PC-3 (cell line): ENCODE data around the gene CDH13. TPM values are rescaled to one million over a fixed set of nuclear protein-coding genes. Genes with fewer than 3 reads are reported as not detected.

Experiments used
- ATAC-seq: fragments of 200-7000 bp; cut with Tn5 transposase; 2 replicates; pipeline ENCODE4 v1.9.1; 2020; ENCODE audit warnings: mild to moderate bottlenecking, moderate library complexity
- BruUV-seq: library from RNA; stranded (reverse); fragments of 400-500 nt; replicated peaks from 2 replicates; lab custom pipeline; 2021; lab: Mats Ljungman, UMichigan
- CTCF ChIA-PET: fragments of 300-600 bp; sonication (Branson Sonifier 250); formaldehyde crosslinking; loops from one replicate; lab custom pipeline; 2022; ENCODE audit warnings: antibody characterized with exemption; lab: Charles Lee
- POLR2A ChIA-PET: fragments of 300-600 bp; sonication (Branson Sonifier 250); formaldehyde crosslinking; loops from one replicate; lab custom pipeline; 2022; ENCODE audit warnings: antibody characterized with exemption; ENCODE audit not compliant: unreplicated experiment; lab: Charles Lee
- DNase-seq: peaks from one replicate; pipeline ENCODE4 v3.0.0-alpha.2; 2015
- H2AFZ ChIP-seq: fragments of 300-600 bp; sonication (generic); 2 replicates; pipeline ENCODE4 v1.6.0; 2016; ENCODE audit warnings: antibody characterized with exemption, low read length
- H3F3A ChIP-seq: fragments of 300-600 bp; sonication (generic); one replicate; pipeline ENCODE4 v1.6.0; 2017; ENCODE audit warnings: antibody characterized with exemption, low read length, control low read depth, mild to moderate bottlenecking; ENCODE audit not compliant: unreplicated experiment
- H3K27ac ChIP-seq: fragments of 300-600 bp; sonication (generic); 2 replicates; pipeline ENCODE4 v1.5.1; 2016; ENCODE audit warnings: mild to moderate bottlenecking, low read length
- H3K27me3 ChIP-seq: fragments of 300-600 bp; sonication (generic); 2 replicates; pipeline ENCODE4 v1.6.1; 2016; ENCODE audit warnings: low read length, mixed read lengths
- H3K36me3 ChIP-seq: fragments of 300-600 bp; sonication (generic); 2 replicates; pipeline ENCODE4 v1.6.1; 2016; ENCODE audit warnings: low read depth, mixed run types, low read length, mixed read lengths
- H3K4me1 ChIP-seq: fragments of 300-600 bp; sonication (generic); 2 replicates; pipeline ENCODE4 v1.5.1; 2016; ENCODE audit warnings: low read length; ENCODE audit not compliant: insufficient read depth
- H3K4me2 ChIP-seq: fragments of 300-600 bp; sonication (generic); 2 replicates; pipeline ENCODE4 v1.6.0; 2016; ENCODE audit warnings: low read length
- H3K4me3 ChIP-seq: fragments of 300-600 bp; sonication (generic); 2 replicates; pipeline ENCODE4 v1.5.1; 2016; ENCODE audit warnings: mild to moderate bottlenecking, low read length, mixed read lengths
- H3K79me2 ChIP-seq: fragments of 300-600 bp; sonication (generic); 2 replicates; pipeline ENCODE4 v1.6.1; 2017; ENCODE audit warnings: low read length, mixed read lengths
- H3K9ac ChIP-seq: fragments of 300-600 bp; sonication (generic); 2 replicates; pipeline ENCODE4 v1.6.0; 2016; ENCODE audit warnings: mild to moderate bottlenecking, low read length
- H3K9me2 ChIP-seq: fragments of 300-600 bp; sonication (generic); replicated peaks from 2 replicates; pipeline ENCODE4 v1.6.1; 2016; ENCODE audit warnings: mixed run types, low read length, mixed read lengths
- H3K9me3 ChIP-seq: fragments of 300-600 bp; sonication (generic); 2 replicates; pipeline ENCODE4 v1.6.1; 2016; ENCODE audit warnings: low read length, mixed read lengths
- H4K20me1 ChIP-seq: fragments of 300-600 bp; sonication (generic); 2 replicates; pipeline ENCODE4 v1.6.1; 2016; ENCODE audit warnings: low read length, mixed read lengths
- CTCF ChIP-seq: fragments of 300-600 bp; sonication (generic); conservative IDR thresholded peaks from 2 replicates; pipeline ENCODE4 v1.5.1; 2017; ENCODE audit warnings: antibody characterized with exemption, low read depth, mild to moderate bottlenecking, low read length
- EZH2 ChIP-seq: fragments of 300-600 bp; sonication (generic); IDR thresholded peaks from one replicate; pipeline ENCODE4 v1.6.1; 2017; ENCODE audit warnings: antibody characterized with exemption, mild to moderate bottlenecking, low read length; ENCODE audit not compliant: unreplicated experiment
- EZH2phosphoT487 ChIP-seq: fragments of 300-600 bp; sonication (generic); IDR thresholded peaks from 2 replicates; pipeline ENCODE4 v1.6.1; 2018; ENCODE audit warnings: mild to moderate bottlenecking, antibody characterized with exemption, low read length, borderline replicate concordance
- intact Hi-C: fragments of 100-400 bp; cut with micrococcal nuclease; formaldehyde crosslinking; loops from 2 replicates; pipeline ENCODE4 v1.9.0; 2023
- total RNA-seq: library from RNA; depleted of rRNA; stranded (reverse); fragments of >200 nt; gene quantifications from 2 replicates; pipeline ENCODE4 v1.2.3, GENCODE V29; 2014

The CDH13 gene
- total RNA-seq, 1 experiment from 2014 or later, result 0.36 TPM

- no TSS peak for BruUV-seq
Observed at GRCh38 chr16:83552930-83553329, 926.2 kb downstream of the CDH13 start.

GRCh38 chr16:83554096-83554495 lies 927.3 kb downstream of the CDH13 start:
- Histone ChIP-seq H3K36me3 (no peaks in the 10 kb centered on the region), H3K9me3 (no peaks in the 10 kb centered on the region), H3K27me3 (no peaks in the 10 kb centered on the region), H3K4me2 (no peak overlapping the region), H3K9ac (no peak overlapping the region), H2AFZ (no peak overlapping the region), H3K4me3 (no peak overlapping the region), H3K27ac (no peak overlapping the region), H3K4me1 (no peaks in the 10 kb centered on the region), H3K79me2 (no peaks in the 10 kb centered on the region), H3K9me2 (no peaks in the 10 kb centered on the region), H4K20me1 (no peaks in the 10 kb centered on the region), H3F3A (no peaks in the 10 kb centered on the region)
- DNase-seq (no peak), ATAC-seq (no peak)
- ChIA-PET CTCF (no interaction called here), POLR2A (no interaction called here)
- no peak for TF ChIP-seq EZH2
- no peak for TF ChIP-seq EZH2phosphoT487
- intact Hi-C loops, result no loop called here
- BruUV-seq, result no TSS peak

More at GRCh38 chr16:83552930-83553329, 926.2 kb downstream of the CDH13 start:
- Histone ChIP-seq H3K4me3 (no peak overlapping the region), H3F3A (no peaks in the 10 kb centered on the region), H3K4me1 (no peaks in the 10 kb centered on the region), H3K9me3 (no peaks in the 10 kb centered on the region), H3K9me2 (no peaks in the 10 kb centered on the region), H4K20me1 (no peaks in the 10 kb centered on the region), H3K36me3 (no peaks in the 10 kb centered on the region), H3K27ac (no peak overlapping the region), H3K27me3 (no peaks in the 10 kb centered on the region), H3K4me2 (no peak overlapping the region), H2AFZ (no peak overlapping the region), H3K9ac (no peak overlapping the region), H3K79me2 (no peaks in the 10 kb centered on the region)
- DNase-seq, result no peak
- CTCF ChIA-PET, result no interaction called here
- POLR2A ChIA-PET, result no interaction called here
- ATAC-seq, result no peak
- intact Hi-C loops, result no loop called here
- TF ChIP-seq CTCF (no peak), EZH2phosphoT487 (no peak), EZH2 (no peak)

GRCh38 chr16:83554540-83554939 lies 927.8 kb downstream of the CDH13 start:
- Histone ChIP-seq H3K9ac (no peak overlapping the region), H3K4me2 (no peak overlapping the region), H3K36me3 (no peaks in the 10 kb centered on the region), H3K79me2 (no peaks in the 10 kb centered on the region), H2AFZ (no peak overlapping the region), H3K4me3 (no peak overlapping the region), H3K27ac (no peak overlapping the region), H4K20me1 (no peaks in the 10 kb centered on the region), H3K4me1 (no peaks in the 10 kb centered on the region), H3K27me3 (no peaks in the 10 kb centered on the region), H3K9me2 (no peaks in the 10 kb centered on the region), H3F3A (no peaks in the 10 kb centered on the region), H3K9me3 (no peaks in the 10 kb centered on the region)
- TF ChIP-seq CTCF (no peak), EZH2phosphoT487 (no peak), EZH2 (no peak)
- CTCF ChIA-PET, result no interaction called here
- DNase-seq (no peak), ATAC-seq (no peak)
- POLR2A ChIA-PET, result no interaction called here
- intact Hi-C loops, result no loop called here
- BruUV-seq, result no TSS peak
